Dendritic cell treated with granulocyte-macrophage colony-stimulating factor and Interleukin-4, amounts not matched to agents 40 ng/mL and 50 ng/mL, for 4 days (primary cell): ENCODE data around the gene MT4.

Source experiments
- H3K27ac Mint-ChIP-seq: one replicate; pipeline ENCODE4 v1.8.0; 2022; ENCODE audit warnings: mild to moderate bottlenecking, mixed read lengths
- H3K27me3 Mint-ChIP-seq: one replicate; pipeline ENCODE4 v1.8.0; 2022; ENCODE audit warnings: mild to moderate bottlenecking, mixed read lengths
- H3K36me3 Mint-ChIP-seq: one replicate; pipeline ENCODE4 v1.8.0; 2022; ENCODE audit warnings: low read depth, mixed read lengths
- H3K4me1 Mint-ChIP-seq: one replicate; pipeline ENCODE4 v1.8.0; 2022; ENCODE audit warnings: low read depth, mixed read lengths
- H3K4me3 Mint-ChIP-seq: one replicate; pipeline ENCODE4 v1.8.0; 2022; ENCODE audit warnings: mild to moderate bottlenecking, moderate library complexity, mixed read lengths
- H3K9me3 Mint-ChIP-seq: one replicate; pipeline ENCODE4 v1.8.0; 2022; ENCODE audit warnings: mixed read lengths
- intact Hi-C: fragments of 100-400 bp; cut with micrococcal nuclease; formaldehyde crosslinking; loops from one replicate; pipeline ENCODE4 v1.15.0; 2022

Gene MT4

DNA sequence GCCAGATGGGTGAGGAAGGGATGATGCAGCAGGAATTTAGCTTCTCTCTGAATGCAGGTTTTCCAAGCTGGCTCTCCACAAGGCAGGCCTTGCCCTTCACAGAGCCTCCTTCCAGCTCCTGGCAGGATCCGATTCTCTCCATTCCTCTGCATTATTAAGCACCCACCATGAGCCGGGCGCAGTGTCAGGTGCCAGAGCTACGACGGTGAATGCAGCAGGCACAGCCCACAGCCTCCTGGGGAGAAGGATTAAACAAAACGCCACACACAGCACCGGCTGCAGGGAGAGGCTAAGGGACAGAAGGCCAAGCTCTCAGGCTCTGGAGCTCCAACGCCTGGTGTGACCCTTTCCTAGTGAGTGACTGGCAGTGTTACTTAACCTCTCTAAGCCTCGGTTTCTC is 36.5 kb downstream of the MT4 start:
- H3K9me3 Mint-ChIP-seq = no peaks in the 10 kb centered on the region
- peaks cover 37% of the 10 kb centered on the region for H3K27me3 Mint-ChIP-seq
- no peaks in the 10 kb centered on the region for H3K4me1 Mint-ChIP-seq
- intact Hi-C loops = loop anchor here (2.0 kb wide), 1 partner anchor 101 kb away; no protein-coding TSS in a partner anchor
- no peaks in the 10 kb centered on the region for H3K36me3 Mint-ChIP-seq
- no peak overlapping the region for H3K4me3 Mint-ChIP-seq
- no peak overlapping the region for H3K27ac Mint-ChIP-seq

DNA sequence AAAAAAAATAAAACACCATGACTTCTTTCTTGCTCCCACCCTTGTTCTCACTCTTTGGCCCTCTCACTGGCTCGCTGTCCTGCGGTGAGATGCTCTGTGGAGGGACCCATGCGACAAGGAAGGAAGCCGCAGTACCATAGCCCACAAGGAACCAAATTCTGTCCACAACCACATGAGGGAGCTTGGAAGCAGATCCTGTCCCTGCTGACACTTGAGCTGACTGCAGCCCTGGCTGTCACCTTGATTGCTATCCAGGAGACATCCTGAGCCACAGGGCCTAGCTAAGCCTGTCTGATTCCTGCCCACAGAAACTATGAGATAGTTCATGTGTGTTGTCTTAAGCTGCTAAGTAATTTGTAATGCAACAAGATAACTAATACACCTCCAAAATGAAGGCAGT is 38.7 kb downstream of the MT4 start:
- no peak overlapping the region for H3K4me3 Mint-ChIP-seq
- intact Hi-C loops = no loop called here
- H3K27me3 Mint-ChIP-seq = peaks cover 21% of the 10 kb centered on the region
- no peaks in the 10 kb centered on the region for H3K36me3 Mint-ChIP-seq
- no peak overlapping the region for H3K27ac Mint-ChIP-seq
- no peaks in the 10 kb centered on the region for H3K9me3 Mint-ChIP-seq
- peaks cover 18% of the 10 kb centered on the region for H3K4me1 Mint-ChIP-seq

DNA sequence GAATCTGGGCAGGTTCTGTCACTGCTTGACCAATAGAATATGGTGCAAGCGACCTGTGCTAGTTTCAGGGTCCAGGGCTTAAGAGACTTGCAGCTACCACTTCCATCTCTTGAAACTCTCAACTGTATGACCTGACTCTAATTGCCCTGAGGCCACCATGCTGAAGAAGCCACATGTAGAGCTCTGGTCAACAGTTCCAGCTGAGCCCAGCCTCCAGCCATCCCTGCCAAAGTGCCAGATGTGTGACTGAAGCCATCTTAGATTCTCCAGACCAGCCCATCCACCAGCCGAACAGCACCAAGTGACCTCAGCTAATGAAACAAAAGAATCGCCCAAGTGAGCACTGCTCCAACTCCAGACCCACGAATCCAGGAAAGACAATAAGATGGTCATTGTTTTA is 40.1 kb downstream of the MT4 start:
- intact Hi-C loops = no loop called here
- Mint-ChIP-seq H3K27me3 (peaks cover 21% of the 10 kb centered on the region), H3K9me3 (no peaks in the 10 kb centered on the region), H3K4me3 (no peak overlapping the region), H3K4me1 (peaks cover 30% of the 10 kb centered on the region), H3K36me3 (no peaks in the 10 kb centered on the region), H3K27ac (no peak overlapping the region)

DNA sequence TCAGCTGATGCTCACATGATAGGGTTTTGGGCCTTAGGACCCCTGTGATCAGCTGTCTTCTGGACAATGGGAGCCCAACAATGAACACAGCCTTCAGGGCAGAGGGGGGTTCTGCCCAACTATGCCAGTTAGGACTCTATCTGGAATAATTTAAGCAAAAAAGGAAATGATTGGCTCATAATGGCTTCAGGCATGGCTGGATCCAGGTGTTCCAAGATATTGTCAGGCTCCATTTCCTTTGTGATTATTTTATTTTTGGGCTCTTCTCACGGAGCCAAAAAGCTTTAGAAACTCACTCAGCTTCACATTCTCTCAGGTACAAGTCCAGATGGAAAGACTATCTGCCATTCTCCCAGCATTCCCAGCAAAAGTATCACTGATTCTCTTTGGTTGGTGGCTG is 40.6 kb downstream of the MT4 start:
- Mint-ChIP-seq H3K36me3 (no peaks in the 10 kb centered on the region), H3K27me3 (peaks cover 17% of the 10 kb centered on the region), H3K4me3 (no peak overlapping the region), H3K4me1 (peaks cover 35% of the 10 kb centered on the region), H3K27ac (no peak overlapping the region), H3K9me3 (no peaks in the 10 kb centered on the region)
- intact Hi-C loops = no loop called here

DNA sequence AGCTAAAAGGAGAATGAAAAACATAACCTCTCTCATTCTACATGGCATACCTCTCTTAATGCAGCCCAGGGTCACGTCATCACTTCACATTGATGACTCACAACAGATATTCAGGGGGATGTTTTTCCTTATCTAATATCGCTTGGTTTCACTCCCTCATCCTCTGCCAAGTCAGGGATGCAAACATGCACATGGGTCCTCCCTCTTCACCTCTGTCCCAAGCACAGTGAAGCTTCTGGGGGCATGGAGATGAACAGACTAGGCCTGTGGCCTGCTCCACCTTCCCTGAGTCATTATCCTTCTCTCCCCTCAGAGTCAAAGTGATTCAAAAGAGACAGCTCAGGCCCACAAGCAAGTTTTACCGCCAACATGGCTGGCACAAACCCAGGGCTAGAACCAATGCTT is 41.2 kb downstream of the MT4 start:
- peaks cover 41% of the 10 kb centered on the region for H3K4me1 Mint-ChIP-seq
- no peak overlapping the region for H3K27ac Mint-ChIP-seq
- no peaks in the 10 kb centered on the region for H3K36me3 Mint-ChIP-seq
- H3K4me3 Mint-ChIP-seq = no peak overlapping the region
- intact Hi-C loops = no loop called here
- peaks cover 11% of the 10 kb centered on the region for H3K27me3 Mint-ChIP-seq
- H3K9me3 Mint-ChIP-seq = no peaks in the 10 kb centered on the region

DNA sequence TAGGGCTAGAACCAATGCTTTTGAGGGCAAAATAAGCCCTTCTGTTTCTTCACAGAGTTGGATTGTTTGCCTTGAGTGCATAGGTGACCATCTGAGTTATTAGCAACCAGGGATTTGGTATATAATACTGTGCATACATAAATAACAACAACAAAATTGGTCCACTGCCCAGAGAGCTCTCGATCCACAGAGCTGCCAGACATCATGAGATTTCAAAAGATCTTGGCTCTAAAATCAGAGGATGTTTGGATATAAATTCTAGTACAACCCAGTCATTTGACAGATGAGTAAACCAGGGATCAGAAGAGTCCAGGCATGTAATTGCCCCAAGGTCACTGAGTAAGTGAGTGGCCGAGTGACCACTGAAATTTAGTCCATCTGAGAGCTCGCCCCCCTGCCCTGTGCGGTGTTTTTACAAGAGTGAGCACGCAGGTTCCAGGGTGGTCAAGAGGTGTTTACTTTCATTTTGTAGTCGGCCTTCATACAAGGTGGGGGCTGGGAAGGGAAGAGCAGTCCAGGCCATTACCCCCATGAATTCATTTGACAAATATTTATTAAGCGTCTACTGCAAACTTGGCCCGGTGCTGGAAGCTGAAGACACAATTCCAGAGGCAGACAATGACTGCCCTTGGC is 41.7 kb downstream of the MT4 start:
- Mint-ChIP-seq H3K9me3 (no peaks in the 10 kb centered on the region), H3K36me3 (no peaks in the 10 kb centered on the region), H3K27ac (peak overlapping the region; percentile 86), H3K4me3 (no peak overlapping the region), H3K27me3 (peaks cover 8% of the 10 kb centered on the region), H3K4me1 (peaks cover 45% of the 10 kb centered on the region)
- intact Hi-C loops = no loop called here

DNA sequence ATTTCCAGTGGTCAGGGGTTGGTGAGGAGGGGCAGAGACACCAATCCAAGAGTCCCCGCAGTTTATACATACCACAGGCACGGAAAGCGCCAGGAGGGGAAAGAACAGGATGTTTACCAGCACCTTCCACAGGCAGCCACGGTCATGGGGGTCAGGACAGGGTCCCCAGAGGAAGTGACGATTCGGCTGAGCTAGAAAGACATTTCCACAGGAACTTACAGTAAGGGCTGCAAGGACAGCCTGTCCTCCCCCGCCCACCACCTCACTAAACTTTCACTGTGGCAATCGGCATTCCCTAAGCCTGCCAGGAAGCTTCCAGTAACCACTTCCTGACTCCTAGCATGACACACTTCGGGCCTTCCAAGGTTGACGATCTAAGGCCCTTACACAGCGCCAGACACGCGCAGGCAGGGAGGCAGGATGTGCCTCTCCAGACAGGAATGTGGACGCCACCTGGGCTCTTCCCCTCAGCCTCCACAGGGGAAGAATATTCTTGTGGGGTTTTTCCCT is 42.3 kb downstream of the MT4 start:
- Mint-ChIP-seq H3K4me3 (no peak overlapping the region), H3K9me3 (no peaks in the 10 kb centered on the region), H3K27me3 (peaks cover 5% of the 10 kb centered on the region), H3K36me3 (no peaks in the 10 kb centered on the region), H3K27ac (peak overlapping the region; percentile 86), H3K4me1 (peaks cover 45% of the 10 kb centered on the region)
- intact Hi-C loops = no loop called here

DNA sequence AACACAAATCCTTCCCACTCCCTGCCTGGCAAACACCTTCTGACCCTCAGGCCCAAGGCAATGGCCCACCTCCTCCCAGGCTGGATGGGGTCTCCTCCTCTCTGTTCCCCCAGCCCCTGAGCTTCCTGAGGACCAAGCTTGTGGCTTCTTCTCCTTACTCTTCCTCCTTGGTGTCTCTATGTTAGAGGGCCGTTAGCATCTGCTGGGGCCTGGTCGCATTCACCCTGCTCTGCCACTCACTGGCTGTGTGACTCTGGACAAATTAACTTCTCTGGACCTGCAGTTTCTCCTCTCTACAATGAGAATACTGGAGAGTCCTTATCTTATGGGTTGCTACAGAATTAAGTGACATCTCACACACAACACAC is 42.8 kb downstream of the MT4 start:
- H3K9me3 Mint-ChIP-seq = no peaks in the 10 kb centered on the region
- peaks cover 45% of the 10 kb centered on the region for H3K4me1 Mint-ChIP-seq
- no peaks in the 10 kb centered on the region for H3K36me3 Mint-ChIP-seq

DNA sequence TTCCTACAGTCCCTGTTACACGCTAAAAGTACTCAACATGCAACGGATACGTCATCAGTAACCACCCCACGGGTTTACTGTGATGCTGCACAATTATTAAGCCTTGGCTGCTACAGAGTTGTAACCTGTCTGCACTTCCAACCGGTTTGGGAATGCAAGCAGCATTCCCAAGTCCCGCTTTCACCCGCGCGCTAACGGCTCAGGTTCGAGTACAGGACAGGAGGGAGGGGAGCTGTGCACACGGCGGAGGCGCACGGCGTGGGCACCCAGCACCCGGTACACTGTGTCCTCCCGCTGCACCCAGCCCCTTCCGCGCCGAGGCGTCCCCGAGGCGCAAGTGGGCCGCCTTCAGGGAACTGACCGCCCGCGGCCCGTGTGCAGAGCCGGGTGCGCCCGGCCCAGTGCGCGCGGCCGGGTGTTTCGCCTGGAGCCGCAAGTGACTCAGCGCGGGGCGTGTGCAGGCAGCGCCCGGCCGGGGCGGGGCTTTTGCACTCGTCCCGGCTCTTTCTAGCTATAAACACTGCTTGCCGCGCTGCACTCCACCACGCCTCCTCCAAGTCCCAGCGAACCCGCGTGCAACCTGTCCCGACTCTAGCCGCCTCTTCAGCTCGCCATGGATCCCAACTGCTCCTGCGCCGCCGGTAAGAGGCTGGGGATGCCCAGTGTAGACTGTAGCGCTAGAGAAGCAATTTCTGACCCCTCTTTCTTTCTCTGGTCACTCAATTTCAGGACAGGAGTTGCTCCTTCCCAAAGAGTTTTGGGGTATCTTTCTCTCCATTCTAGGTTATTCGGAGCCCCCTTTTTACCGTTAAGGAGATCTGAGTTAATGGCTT is 43.4 kb downstream of the MT4 start, which contains the start of gene MT2A:
MT2A (plus strand) TSS at position 542 of the 833 bp plus-strand sequence; CDS start at position 614, 72 bp downstream.
- peaks cover 4% of the 10 kb centered on the region for H3K27me3 Mint-ChIP-seq
- peaks cover 45% of the 10 kb centered on the region for H3K4me1 Mint-ChIP-seq
- intact Hi-C loops = no loop called here
- no peaks in the 10 kb centered on the region for H3K9me3 Mint-ChIP-seq
- H3K27ac Mint-ChIP-seq = peak within 1 kb of the TSS; percentile 86
- H3K4me3 Mint-ChIP-seq = peak within 1 kb of the TSS; percentile 75
- no peaks in the 10 kb centered on the region for H3K36me3 Mint-ChIP-seq

More for the DNA sequence above, 42.8 kb downstream of the MT4 start:
- peaks cover 4% of the 10 kb centered on the region for H3K27me3 Mint-ChIP-seq
- intact Hi-C loops = no loop called here
- peak overlapping the region; percentile 18 for H3K4me3 Mint-ChIP-seq
- H3K27ac Mint-ChIP-seq = peak overlapping the region; percentile 86

DNA sequence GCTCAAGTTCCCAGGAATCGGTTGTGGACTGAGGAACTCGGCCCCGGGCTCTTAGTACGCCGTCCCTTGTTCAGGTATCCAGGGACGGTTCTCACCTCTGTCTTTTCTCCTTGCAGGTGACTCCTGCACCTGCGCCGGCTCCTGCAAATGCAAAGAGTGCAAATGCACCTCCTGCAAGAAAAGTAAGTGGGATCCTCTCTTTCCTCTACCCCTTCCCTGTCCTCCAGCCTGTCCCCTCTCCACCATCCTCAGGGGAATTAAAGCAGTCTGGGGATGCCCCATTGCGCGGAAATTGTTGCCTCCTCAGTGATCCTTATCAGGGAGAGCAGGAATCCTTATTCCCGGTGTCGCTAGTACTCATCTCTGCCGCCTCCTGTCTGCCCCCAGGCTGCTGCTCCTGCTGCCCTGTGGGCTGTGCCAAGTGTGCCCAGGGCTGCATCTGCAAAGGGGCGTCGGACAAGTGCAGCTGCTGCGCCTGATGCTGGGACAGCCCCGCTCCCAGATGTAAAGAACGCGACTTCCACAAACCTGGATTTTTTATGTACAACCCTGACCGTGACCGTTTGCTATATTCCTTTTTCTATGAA is 44.1 kb downstream of the MT4 start:
- Mint-ChIP-seq H3K4me1 (peaks cover 45% of the 10 kb centered on the region), H3K27me3 (peaks cover 5% of the 10 kb centered on the region), H3K9me3 (no peaks in the 10 kb centered on the region), H3K27ac (peak overlapping the region; percentile 86), H3K4me3 (peak overlapping the region; percentile 75), H3K36me3 (no peaks in the 10 kb centered on the region)
- intact Hi-C loops = no loop called here

DNA sequence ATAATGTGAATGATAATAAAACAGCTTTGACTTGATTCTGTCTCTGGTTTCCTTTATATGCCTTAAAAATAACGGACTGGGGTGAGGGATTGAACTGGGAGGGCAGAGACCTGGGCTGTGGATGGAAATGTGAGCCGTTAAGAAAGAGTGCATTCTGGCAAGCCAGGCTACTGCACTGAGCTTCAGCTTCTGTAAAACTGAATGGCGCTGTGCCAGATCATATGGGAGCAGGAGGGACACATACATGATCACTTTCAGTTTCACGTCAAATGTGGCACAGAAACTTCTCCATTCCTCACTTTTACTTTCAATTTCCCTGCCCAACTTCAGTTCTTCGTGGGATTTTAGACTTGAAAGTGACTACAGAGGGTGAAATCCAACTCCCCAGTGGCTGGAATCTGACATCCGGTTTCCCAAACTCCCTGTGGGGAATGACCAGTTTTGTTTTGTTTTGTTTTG is 44.6 kb downstream of the MT4 start:
- Mint-ChIP-seq H3K9me3 (no peaks in the 10 kb centered on the region), H3K27ac (peak overlapping the region; percentile 86), H3K4me1 (peaks cover 45% of the 10 kb centered on the region), H3K36me3 (no peaks in the 10 kb centered on the region), H3K4me3 (peak overlapping the region; percentile 75), H3K27me3 (peaks cover 8% of the 10 kb centered on the region)
- intact Hi-C loops = no loop called here

DNA sequence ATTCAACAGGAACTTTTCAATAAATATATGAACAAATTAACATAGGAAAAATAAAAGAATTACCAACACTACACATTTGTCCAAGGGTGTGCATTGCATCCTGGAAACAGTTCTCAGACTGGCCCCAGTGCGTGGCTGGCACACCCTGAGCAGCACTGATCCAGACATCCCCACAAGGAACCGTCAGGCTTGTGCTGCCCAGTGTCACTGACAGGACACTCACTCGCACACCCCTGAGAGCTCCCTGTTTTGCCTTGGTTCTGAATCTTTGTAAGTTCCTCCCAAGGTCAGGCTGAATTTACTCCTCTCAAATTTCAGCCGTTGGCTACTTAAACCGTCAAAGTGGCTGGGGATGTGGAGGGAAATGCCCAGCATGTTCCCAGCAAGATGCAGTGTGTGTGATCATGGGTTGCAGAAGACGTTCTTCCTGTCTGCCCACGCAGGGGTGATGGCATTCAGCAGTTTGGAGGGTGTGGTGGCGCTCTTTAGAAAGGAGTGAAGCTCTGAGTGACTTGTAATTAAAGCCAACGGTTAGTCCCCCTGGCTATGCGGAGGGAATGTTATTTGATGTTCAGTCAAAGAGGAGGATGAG is 45.2 kb downstream of the MT4 start:
- intact Hi-C loops = no loop called here
- H3K4me1 Mint-ChIP-seq = peaks cover 45% of the 10 kb centered on the region
- peak overlapping the region; percentile 75 for H3K4me3 Mint-ChIP-seq
- no peaks in the 10 kb centered on the region for H3K9me3 Mint-ChIP-seq
- peak overlapping the region; percentile 86 for H3K27ac Mint-ChIP-seq
- H3K27me3 Mint-ChIP-seq = peaks cover 9% of the 10 kb centered on the region
- H3K36me3 Mint-ChIP-seq = no peaks in the 10 kb centered on the region

DNA sequence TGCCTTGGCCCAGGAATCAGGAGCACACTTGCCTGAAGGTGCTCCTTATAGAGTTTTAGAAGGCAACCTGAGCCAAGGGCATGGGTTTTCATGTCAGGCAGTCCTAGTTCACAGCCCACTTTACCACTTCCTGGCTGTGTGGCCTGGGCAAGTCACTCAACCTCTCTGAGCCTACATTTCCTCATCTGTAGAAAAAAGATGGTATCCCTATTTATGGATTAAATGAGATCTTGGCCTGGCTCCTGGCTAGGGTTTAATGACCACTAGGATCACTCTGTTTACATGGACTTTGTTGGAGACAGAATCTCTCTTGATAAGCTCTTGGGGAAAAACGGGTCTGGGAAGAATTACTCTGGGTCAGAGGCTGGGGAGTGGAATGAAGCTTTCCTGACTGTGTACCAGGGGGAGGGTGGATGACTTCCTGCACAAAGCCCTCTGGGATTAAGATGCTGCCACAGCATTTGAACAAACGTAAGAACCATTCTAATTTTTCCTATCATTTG is 45.8 kb downstream of the MT4 start:
- H3K36me3 Mint-ChIP-seq = no peaks in the 10 kb centered on the region
- no peak overlapping the region for H3K4me3 Mint-ChIP-seq
- peaks cover 10% of the 10 kb centered on the region for H3K27me3 Mint-ChIP-seq
- peak overlapping the region; percentile 86 for H3K27ac Mint-ChIP-seq
- intact Hi-C loops = no loop called here
- peaks cover 45% of the 10 kb centered on the region for H3K4me1 Mint-ChIP-seq
- no peaks in the 10 kb centered on the region for H3K9me3 Mint-ChIP-seq
